B cell (primary cell): ENCODE data around the gene OR52E6. TPM values are rescaled to one million over a fixed set of nuclear protein-coding genes. Genes with fewer than 3 reads are reported as not detected.

Experiments used
- ATAC-seq: fragments of 200-7000 bp; cut with Tn5 transposase; one replicate; pipeline ENCODE4 v1.10.0; 2021; ENCODE audit warnings: low read depth, mild to moderate bottlenecking, moderate number of reproducible peaks, moderate library complexity
- CTCF ChIA-PET: fragments of 350-600 bp; sonication (Branson Sonifier 250); formaldehyde crosslinking; loops from one replicate; lab custom pipeline; 2021; ENCODE audit warnings: antibody characterized with exemption, inconsistent platforms; lab: Charles Lee
- POLR2A ChIA-PET: fragments of 350-600 bp; sonication (Branson Sonifier 250); formaldehyde crosslinking; loops from one replicate; lab custom pipeline; 2021; ENCODE audit warnings: antibody characterized with exemption; lab: Charles Lee
- DNase-seq: peaks from one replicate; pipeline ENCODE4 v3.0.0; 2013
- H2AFZ ChIP-seq: 2 replicates; pipeline ENCODE4 v1.6.1; 2012; ENCODE audit warnings: mild to moderate bottlenecking, low read depth, low read length; ENCODE audit not compliant: insufficient read depth, poor library complexity, severe bottlenecking
- H3K27ac ChIP-seq, 2 donors: 1 replicate in 1 of 2; 2 replicates in 1 of 2; pipeline ENCODE4 v1.5.1; 2012 to 2013; ENCODE audit warnings: low read length in 2 of 2, mild to moderate bottlenecking in 2 of 2, moderate library complexity in 1 of 2
- H3K27me3 ChIP-seq, 4 experiments: fragments of 200-600 bp in 1 of 4; sonication (generic) in 1 of 4; replicated peaks in 1 of 4; 1 replicate in 2 of 4; 2 replicates in 2 of 4; pipeline versions ENCODE4 v1.6.1 to v1.7.0; 2013 to 2016; ENCODE audit warnings: low read length in 3 of 4, mild to moderate bottlenecking in 2 of 4, mixed read lengths in 1 of 4, moderate library complexity in 1 of 4; ENCODE audit not compliant: insufficient read depth in 4 of 4, control insufficient read depth in 3 of 4; ENCODE audit errors: control extremely low read depth in 1 of 4
- H3K36me3 ChIP-seq, 2 experiments: replicated peaks in 1 of 2; 1 replicate in 1 of 2; 2 replicates in 1 of 2; pipeline versions ENCODE4 v1.6.1 to v1.7.1; 2013; ENCODE audit warnings: low read length in 1 of 2; ENCODE audit not compliant: insufficient read depth in 2 of 2, control insufficient read depth in 1 of 2; ENCODE audit errors: control extremely low read depth in 1 of 2, extremely low read depth in 1 of 2
- H3K4me1 ChIP-seq, 2 donors: fragments of 200-600 bp in 1 of 2; sonication (generic) in 1 of 2; 1 replicate in 1 of 2; 2 replicates in 1 of 2; pipeline versions ENCODE4 v1.5.1 to v1.6.1; 2013 to 2017; ENCODE audit warnings: low read length in 2 of 2; ENCODE audit not compliant: control insufficient read depth in 2 of 2, insufficient read depth in 2 of 2
- H3K4me2 ChIP-seq: replicated peaks from 2 replicates; pipeline ENCODE3; 2012; ENCODE audit warnings: mild to moderate bottlenecking, low read depth, low read length; ENCODE audit not compliant: poor library complexity, severe bottlenecking
- H3K4me3 ChIP-seq, 5 experiments: fragments of 200-600 bp in 1 of 5; sonication (generic) in 1 of 5; 1 replicate in 3 of 5; 2 replicates in 2 of 5; pipeline versions ENCODE4 v1.5.1 to v1.7.0; 2011 to 2016; ENCODE audit warnings: low read length in 4 of 5, mild to moderate bottlenecking in 4 of 5, low read depth in 2 of 5, control low read depth in 1 of 5, moderate library complexity in 1 of 5; ENCODE audit not compliant: insufficient read depth in 1 of 5; ENCODE audit errors: control extremely low read depth in 1 of 5, extremely low read depth in 1 of 5
- H3K79me2 ChIP-seq: fragments of 200-600 bp; sonication (generic); one replicate; pipeline ENCODE4 v1.6.0; 2016; ENCODE audit warnings: low read length; ENCODE audit not compliant: control insufficient read depth, insufficient read depth
- H3K9ac ChIP-seq: fragments of 200-600 bp; sonication (generic); 2 replicates; pipeline ENCODE4 v1.6.1; 2017; ENCODE audit warnings: mild to moderate bottlenecking, low read length, moderate library complexity
- H3K9me3 ChIP-seq, 3 donors: one replicate each; pipeline versions ENCODE4 v1.6.1 to v1.7.1; 2013; ENCODE audit warnings: low read length in 2 of 3; ENCODE audit not compliant: control insufficient read depth in 2 of 3, insufficient read depth in 1 of 3; ENCODE audit errors: control extremely low read depth in 1 of 3
- H4K20me1 ChIP-seq: 2 replicates; pipeline ENCODE4 v1.6.0; 2012; ENCODE audit warnings: mild to moderate bottlenecking, low read length; ENCODE audit not compliant: insufficient read depth, control insufficient read depth, poor library complexity, severe bottlenecking
- H3K27ac Mint-ChIP-seq: one replicate; pipeline ENCODE4 v1.8.0; 2021; ENCODE audit warnings: mixed read lengths
- H3K27me3 Mint-ChIP-seq: one replicate; pipeline ENCODE4 v1.8.0; 2021; ENCODE audit warnings: mixed read lengths
- H3K4me1 Mint-ChIP-seq: one replicate; pipeline ENCODE4 v1.8.0; 2021; ENCODE audit warnings: mixed read lengths
- H3K4me3 Mint-ChIP-seq: one replicate; pipeline ENCODE4 v1.8.0; 2021; ENCODE audit warnings: mixed read lengths
- H3K9me3 Mint-ChIP-seq: one replicate; pipeline ENCODE4 v1.8.0; 2022; ENCODE audit warnings: mixed read lengths; ENCODE audit not compliant: insufficient read depth
- EZH2 ChIP-seq: IDR thresholded peaks from 2 replicates; pipeline ENCODE4 v1.6.1; 2012; ENCODE audit warnings: borderline replicate concordance, low read depth, mild to moderate bottlenecking, moderate library complexity, low read length; ENCODE audit not compliant: insufficient read depth, poor library complexity, severe bottlenecking
- whole genome bisulfite sequencing: methylation state at CpG from one replicate; pipeline ENCODE4 v1.1.5; 2013; ENCODE audit warnings: missing lambda C conversion rate; ENCODE audit not compliant: insufficient coverage; 5-methylcytosine and 5-hydroxymethylcytosine counted together
- intact Hi-C: fragments of 100-400 bp; cut with micrococcal nuclease; formaldehyde crosslinking; loops from one replicate; pipeline ENCODE4 v1.10.0; 2022
- polyA plus RNA-seq: library from polyadenylated mRNA; depleted of rRNA; stranded (reverse); fragments of >200 nt; gene quantifications from 2 replicates; pipeline ENCODE4 v1.2.3, GENCODE V29; 2012
- total RNA-seq, 2 donors: library from RNA; stranded (reverse); fragments of 120-200 nt in 1 of 2; gene quantifications; 1 replicate in 1 of 2; 2 replicates in 1 of 2; pipeline versions ENCODE4 v1.2.3 to v1.2.4, GENCODE V29; 2013 to 2022
- TF ChIP-seq, protein P1 (sequence below): fragments of 200-600 bp; IDR thresholded peaks from one replicate; pipeline ENCODE4 v1.8.0; 2022; ENCODE audit warnings: antibody characterized with exemption, mild to moderate bottlenecking

OR52E6 gene
- total and polyA plus RNA-seq, 2 donors (not counting 1 experiment from before 2014, with no cell fraction given), result not detected

DNA sequence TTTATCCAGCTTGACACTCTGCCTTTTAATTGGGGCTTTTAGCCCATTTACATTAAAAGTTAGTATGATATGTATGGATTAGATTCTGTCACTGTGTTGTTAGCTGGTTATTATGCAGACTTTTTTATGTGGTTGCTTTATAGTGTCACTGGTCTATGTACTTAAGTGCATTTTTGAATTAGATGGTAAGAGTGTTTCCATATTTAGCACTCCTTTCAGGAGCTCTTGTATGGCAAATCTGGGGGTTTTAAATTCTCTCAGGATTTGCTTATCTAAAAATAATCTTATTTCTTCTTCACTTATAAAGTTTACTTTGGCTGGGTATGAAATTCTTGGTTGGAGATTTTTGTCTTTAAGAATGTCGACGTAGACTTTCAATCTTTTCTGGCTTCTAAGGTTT lies 4.0 kb downstream of the OR52E6 start:
- TF ChIP-seq, protein P1, sequence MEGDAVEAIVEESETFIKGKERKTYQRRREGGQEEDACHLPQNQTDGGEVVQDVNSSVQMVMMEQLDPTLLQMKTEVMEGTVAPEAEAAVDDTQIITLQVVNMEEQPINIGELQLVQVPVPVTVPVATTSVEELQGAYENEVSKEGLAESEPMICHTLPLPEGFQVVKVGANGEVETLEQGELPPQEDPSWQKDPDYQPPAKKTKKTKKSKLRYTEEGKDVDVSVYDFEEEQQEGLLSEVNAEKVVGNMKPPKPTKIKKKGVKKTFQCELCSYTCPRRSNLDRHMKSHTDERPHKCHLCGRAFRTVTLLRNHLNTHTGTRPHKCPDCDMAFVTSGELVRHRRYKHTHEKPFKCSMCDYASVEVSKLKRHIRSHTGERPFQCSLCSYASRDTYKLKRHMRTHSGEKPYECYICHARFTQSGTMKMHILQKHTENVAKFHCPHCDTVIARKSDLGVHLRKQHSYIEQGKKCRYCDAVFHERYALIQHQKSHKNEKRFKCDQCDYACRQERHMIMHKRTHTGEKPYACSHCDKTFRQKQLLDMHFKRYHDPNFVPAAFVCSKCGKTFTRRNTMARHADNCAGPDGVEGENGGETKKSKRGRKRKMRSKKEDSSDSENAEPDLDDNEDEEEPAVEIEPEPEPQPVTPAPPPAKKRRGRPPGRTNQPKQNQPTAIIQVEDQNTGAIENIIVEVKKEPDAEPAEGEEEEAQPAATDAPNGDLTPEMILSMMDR, result no peak
- no peak for TF ChIP-seq EZH2
- DNase-seq, result no peak

GRCh38 chr11:5833446-5833845 lies 8.3 kb downstream of the OR52E6 start:
- H3K4me3 ChIP-seq, result no peak overlapping the region
- no peaks in the 10 kb centered on the region for H3K36me3 ChIP-seq
- Mint-ChIP-seq H3K27me3 (peaks cover 20% of the 10 kb centered on the region), H3K9me3 (no peaks in the 10 kb centered on the region), H3K27ac (no peak overlapping the region), H3K4me1 (no peaks in the 10 kb centered on the region), H3K4me3 (no peak overlapping the region)
- CTCF ChIA-PET, result no interaction called here
- TF ChIP-seq EZH2, result no peak
- TF ChIP-seq, protein P1, result no peak
- DNase-seq (no peak), ATAC-seq (no peak)
- H3K9ac ChIP-seq, result no peak overlapping the region
- H4K20me1 ChIP-seq, result no peaks in the 10 kb centered on the region
- H3K4me1 ChIP-seq, result no peaks in the 10 kb centered on the region
- H3K27me3 ChIP-seq, result no peaks in the 10 kb centered on the region
- H3K27ac ChIP-seq, result no peak overlapping the region
- H2AFZ ChIP-seq, result no peak overlapping the region
- POLR2A ChIA-PET, result no interaction called here
- H3K4me2 ChIP-seq, result no peak overlapping the region
- H3K79me2 ChIP-seq, result no peaks in the 10 kb centered on the region
- no peaks in the 10 kb centered on the region for H3K9me3 ChIP-seq
- intact Hi-C loops, result no loop called here
- WGBS, result no CpG with 5 or more reads among the region's 2 CpGs

More for the DNA sequence above, 4.0 kb downstream of the OR52E6 start:
- Mint-ChIP-seq H3K9me3 (no peaks in the 10 kb centered on the region), H3K27me3 (peaks cover 24% of the 10 kb centered on the region), H3K4me3 (no peak overlapping the region), H3K27ac (no peak overlapping the region), H3K4me1 (no peaks in the 10 kb centered on the region)
- no CpG with 5 or more reads among the region's 2 CpGs for WGBS
- H3K9me3 ChIP-seq, result peaks cover 0 to 3% (median 0%) of the 10 kb centered on the region in 3 donors
- ChIA-PET POLR2A (no interaction called here), CTCF (no interaction called here)
- no peak overlapping the region for H3K4me3 ChIP-seq
- no peak overlapping the region for H3K4me2 ChIP-seq
- no peaks in the 10 kb centered on the region for H3K27me3 ChIP-seq
- H4K20me1 ChIP-seq, result no peaks in the 10 kb centered on the region
- H3K79me2 ChIP-seq, result no peaks in the 10 kb centered on the region
- no peak overlapping the region for H3K9ac ChIP-seq
- H2AFZ ChIP-seq, result no peak overlapping the region
- ATAC-seq, result no peak
- H3K4me1 ChIP-seq, result no peaks in the 10 kb centered on the region
- intact Hi-C loops, result no loop called here
- no peaks in the 10 kb centered on the region for H3K36me3 ChIP-seq
- H3K27ac ChIP-seq, result no peak overlapping the region
